Progenitor cell of endocrine pancreas (in vitro differentiated cells): ENCODE data around the gene CPN1. TPM values are rescaled to one million over a fixed set of nuclear protein-coding genes. Genes with fewer than 3 reads are reported as not detected.
"Not testable (repeated sequence)": the region's sequence is repeated elsewhere in the genome, so short reads cannot be mapped to it uniquely, and the experiment has no call there.

Experiments
- DNase-seq: peaks from one replicate; pipeline ENCODE4 v3.0.0; 2021; ENCODE audit warnings: low spot score; ENCODE audit not compliant: unreplicated experiment
- H3K27ac Mint-ChIP-seq: 2 replicates; pipeline ENCODE4 v1.8.0; 2021; ENCODE audit warnings: mild to moderate bottlenecking, moderate library complexity, mixed read lengths
- H3K27me3 Mint-ChIP-seq: 2 replicates; pipeline ENCODE4 v1.8.0; 2021; ENCODE audit warnings: mixed read lengths
- H3K36me3 Mint-ChIP-seq: 2 replicates; pipeline ENCODE4 v1.8.0; 2022; ENCODE audit warnings: mixed read lengths; ENCODE audit not compliant: insufficient read depth
- H3K4me1 Mint-ChIP-seq: 2 replicates; pipeline ENCODE4 v1.8.0; 2021; ENCODE audit warnings: low read depth, mixed read lengths
- H3K4me3 Mint-ChIP-seq: 2 replicates; pipeline ENCODE4 v1.8.0; 2021; ENCODE audit warnings: low read depth, mild to moderate bottlenecking, moderate library complexity, mixed read lengths
- H3K9me3 Mint-ChIP-seq: 2 replicates; pipeline ENCODE4 v1.8.0; 2021; ENCODE audit warnings: low read depth, mixed read lengths
- long read RNA-seq: library from polyadenylated mRNA; unstranded; transcript quantifications from one replicate; pipeline ENCODE4 v2.0.0, GENCODE V29; 2020
- total RNA-seq: library from RNA; stranded (reverse); gene quantifications from 2 replicates; pipeline ENCODE4 v1.2.1, GENCODE V29; 2021
- TF ChIP-seq, protein P1 (sequence below): fragments of 200-600 bp; sonication (generic); IDR thresholded peaks from one replicate; pipeline ENCODE4 v1.5.0; 2021; ENCODE audit warnings: antibody characterized with exemption, mild to moderate bottlenecking; ENCODE audit not compliant: unreplicated experiment

CPN1 gene
- total RNA-seq, result 4.1 and 4.5 TPM in 2 replicates
- long read RNA-seq, transcript CPN1-201 (9 exons, 1,863 nt), result major isoform, 30 of 32 reads
- long read RNA-seq, partial matches to known transcripts, result 0 of 32 reads
- long read RNA-seq, other reads (novel, unspliced or antisense), result 2 of 32 reads

GRCh38 chr10:100081075-100082001 lies at the start of gene CPN1:
Gene CPN1 (minus strand): TSS chr10:100081869. CDS start chr10:100081625, 244 bp downstream.
- no peak for DNase-seq
- Mint-ChIP-seq H3K4me3 (peak within 1 kb of the TSS; percentile 79), H3K9me3 (no peaks in the 10 kb centered on the region), H3K27me3 (no peaks in the 10 kb centered on the region), H3K4me1 (peaks cover 16% of the 10 kb centered on the region), H3K36me3 (no peaks in the 10 kb centered on the region), H3K27ac (peak within 1 kb of the TSS; percentile 86)
- TF ChIP-seq, protein P1, sequence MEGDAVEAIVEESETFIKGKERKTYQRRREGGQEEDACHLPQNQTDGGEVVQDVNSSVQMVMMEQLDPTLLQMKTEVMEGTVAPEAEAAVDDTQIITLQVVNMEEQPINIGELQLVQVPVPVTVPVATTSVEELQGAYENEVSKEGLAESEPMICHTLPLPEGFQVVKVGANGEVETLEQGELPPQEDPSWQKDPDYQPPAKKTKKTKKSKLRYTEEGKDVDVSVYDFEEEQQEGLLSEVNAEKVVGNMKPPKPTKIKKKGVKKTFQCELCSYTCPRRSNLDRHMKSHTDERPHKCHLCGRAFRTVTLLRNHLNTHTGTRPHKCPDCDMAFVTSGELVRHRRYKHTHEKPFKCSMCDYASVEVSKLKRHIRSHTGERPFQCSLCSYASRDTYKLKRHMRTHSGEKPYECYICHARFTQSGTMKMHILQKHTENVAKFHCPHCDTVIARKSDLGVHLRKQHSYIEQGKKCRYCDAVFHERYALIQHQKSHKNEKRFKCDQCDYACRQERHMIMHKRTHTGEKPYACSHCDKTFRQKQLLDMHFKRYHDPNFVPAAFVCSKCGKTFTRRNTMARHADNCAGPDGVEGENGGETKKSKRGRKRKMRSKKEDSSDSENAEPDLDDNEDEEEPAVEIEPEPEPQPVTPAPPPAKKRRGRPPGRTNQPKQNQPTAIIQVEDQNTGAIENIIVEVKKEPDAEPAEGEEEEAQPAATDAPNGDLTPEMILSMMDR, result no peak

- TF ChIP-seq, protein P1, result no peak
- Mint-ChIP-seq H3K27ac (no peak overlapping the region), H3K4me3 (no peak overlapping the region), H3K4me1 (no peaks in the 10 kb centered on the region), H3K27me3 (no peaks in the 10 kb centered on the region), H3K36me3 (no peaks in the 10 kb centered on the region), H3K9me3 (peaks cover 4% of the 10 kb centered on the region)
- DNase-seq, result no peak
Observed at GRCh38 chr10:100130831-100131230, 49.2 kb upstream of the CPN1 start.

GRCh38 chr10:100129424-100129823 lies 47.8 kb upstream of the CPN1 start:
- Mint-ChIP-seq H3K27me3 (no peaks in the 10 kb centered on the region), H3K27ac (no peak overlapping the region), H3K4me1 (no peaks in the 10 kb centered on the region), H3K36me3 (no peaks in the 10 kb centered on the region), H3K9me3 (no peaks in the 10 kb centered on the region), H3K4me3 (no peak overlapping the region)
- TF ChIP-seq, protein P1, result no peak
- no peak for DNase-seq

GRCh38 chr10:100128951-100129350 lies 47.3 kb upstream of the CPN1 start:
- TF ChIP-seq, protein P1, result no peak
- Mint-ChIP-seq H3K9me3 (no peaks in the 10 kb centered on the region), H3K4me3 (no peak overlapping the region), H3K4me1 (no peaks in the 10 kb centered on the region), H3K36me3 (no peaks in the 10 kb centered on the region), H3K27me3 (no peaks in the 10 kb centered on the region), H3K27ac (no peak overlapping the region)
- no peak for DNase-seq

GRCh38 chr10:100125335-100125734 lies 43.7 kb upstream of the CPN1 start:
- not testable (repeated sequence) for H3K27ac Mint-ChIP-seq, H3K4me3 Mint-ChIP-seq, H3K36me3 Mint-ChIP-seq, H3K27me3 Mint-ChIP-seq, DNase-seq, H3K9me3 Mint-ChIP-seq, H3K4me1 Mint-ChIP-seq
